SK-N-SH treated with all-trans-retinoic acid at 6 μM for 48 hours (cell line): Measurements from ENCODE around the gene BRF1.

Source experiments
- ATAC-seq: fragments of 200-7000 bp; cut with Tn5 transposase; 3 replicates; pipeline ENCODE4 v1.9.1; 2020; ENCODE audit warnings: mild to moderate bottlenecking, moderate library complexity
- BACH2 ChIP-seq: fragments of 250-450 bp; sonication (Bioruptor Pico); IDR thresholded peaks from 2 replicates; pipeline ENCODE4 v1.9.0; 2021; ENCODE audit warnings: mild to moderate bottlenecking, borderline replicate concordance
- CSDC2 ChIP-seq: fragments of 250-450 bp; sonication (Bioruptor Pico); IDR thresholded peaks from 2 replicates; pipeline ENCODE4 v1.5.0; 2020; ENCODE audit warnings: mild to moderate bottlenecking, moderate library complexity
- ESRRG ChIP-seq: fragments of 250-450 bp; sonication (Bioruptor Pico); IDR thresholded peaks from 2 replicates; pipeline ENCODE4 v1.6.1; 2021; ENCODE audit warnings: mild to moderate bottlenecking
- GLIS3 ChIP-seq: fragments of 250-450 bp; sonication (Bioruptor Pico); IDR thresholded peaks from 2 replicates; pipeline ENCODE4 v1.5.0; 2020; ENCODE audit warnings: mild to moderate bottlenecking, moderate library complexity
- ISL1 ChIP-seq: fragments of 250-450 bp; sonication (Bioruptor Pico); IDR thresholded peaks from 2 replicates; pipeline ENCODE4 v2.1.2; 2022; ENCODE audit warnings: mild to moderate bottlenecking, moderate library complexity
- OSR1 ChIP-seq: fragments of 250-450 bp; sonication (Bioruptor Pico); IDR thresholded peaks from 2 replicates; pipeline ENCODE4 v1.8.0; 2022; ENCODE audit warnings: moderate library complexity, mild to moderate bottlenecking, inconsistent platforms
- PPARA ChIP-seq: fragments of 250-450 bp; sonication (Bioruptor Pico); IDR thresholded peaks from 2 replicates; pipeline ENCODE4 v1.5.0; 2020; ENCODE audit warnings: mild to moderate bottlenecking, borderline replicate concordance
- RARB ChIP-seq: fragments of 250-450 bp; sonication (Bioruptor Pico); IDR thresholded peaks from 2 replicates; pipeline ENCODE4 v1.8.0; 2021; ENCODE audit warnings: mild to moderate bottlenecking, moderate library complexity
- SNAI2 ChIP-seq: fragments of 250-450 bp; sonication (Bioruptor Pico); IDR thresholded peaks from 2 replicates; pipeline ENCODE4 v1.5.0; 2020; ENCODE audit warnings: mild to moderate bottlenecking, moderate library complexity
- TCF4 ChIP-seq: fragments of 250-450 bp; sonication (Bioruptor Pico); IDR thresholded peaks from 2 replicates; pipeline ENCODE4 v1.8.0; 2021; ENCODE audit warnings: mild to moderate bottlenecking, moderate library complexity, borderline replicate concordance
- TOX ChIP-seq: fragments of 250-450 bp; sonication (Bioruptor Pico); IDR thresholded peaks from 2 replicates; pipeline ENCODE4 v1.8.0; 2021; ENCODE audit warnings: mild to moderate bottlenecking, moderate library complexity, borderline replicate concordance
- ZC3H10 ChIP-seq: fragments of 250-450 bp; sonication (Bioruptor Pico); IDR thresholded peaks from 2 replicates; pipeline ENCODE4 v1.5.1; 2021; ENCODE audit warnings: mild to moderate bottlenecking, moderate library complexity
- ZFP30 ChIP-seq: fragments of 450-650 bp; formaldehyde crosslinking; IDR thresholded peaks from 2 replicates; pipeline ENCODE4 v1.5.0; 2022; ENCODE audit warnings: mild to moderate bottlenecking, moderate library complexity
- ZNF565 ChIP-seq: fragments of 450-650 bp; formaldehyde crosslinking; conservative IDR thresholded peaks from 2 replicates; pipeline ENCODE4 v1.5.0; 2020; ENCODE audit warnings: low read depth, mild to moderate bottlenecking, moderate library complexity
- ZNF70 ChIP-seq: fragments of 450-650 bp; formaldehyde crosslinking; IDR thresholded peaks from 2 replicates; pipeline ENCODE4 v1.5.0; 2020; ENCODE audit warnings: mild to moderate bottlenecking, moderate library complexity
- TF ChIP-seq, protein P1 (sequence below): fragments of 250-450 bp; sonication (Bioruptor Pico); IDR thresholded peaks from 2 replicates; pipeline ENCODE4 v1.5.1; 2020; ENCODE audit warnings: low read depth, mild to moderate bottlenecking, moderate library complexity
- TF ChIP-seq, protein P2 (sequence below): fragments of 250-450 bp; sonication (Bioruptor Pico); IDR thresholded peaks from 2 replicates; pipeline ENCODE4 v1.8.0; 2021; ENCODE audit warnings: low read depth, mild to moderate bottlenecking, moderate library complexity, borderline replicate concordance
- TF ChIP-seq, protein P3 (sequence below): fragments of 250-450 bp; sonication (Bioruptor Pico); IDR thresholded peaks from 2 replicates; pipeline ENCODE4 v1.5.0; 2020; ENCODE audit warnings: mild to moderate bottlenecking, moderate library complexity
- TF ChIP-seq, protein P4 (sequence below): fragments of 250-450 bp; sonication (Bioruptor Pico); IDR thresholded peaks from 2 replicates; pipeline ENCODE4 v1.5.1; 2021; ENCODE audit warnings: mild to moderate bottlenecking, moderate library complexity
- TF ChIP-seq, protein P5 (sequence below): fragments of 250-450 bp; sonication (Bioruptor Pico); IDR thresholded peaks from 2 replicates; pipeline ENCODE4 v1.8.0; 2020; ENCODE audit warnings: mild to moderate bottlenecking, moderate library complexity, borderline replicate concordance

BRF1 gene

DNA sequence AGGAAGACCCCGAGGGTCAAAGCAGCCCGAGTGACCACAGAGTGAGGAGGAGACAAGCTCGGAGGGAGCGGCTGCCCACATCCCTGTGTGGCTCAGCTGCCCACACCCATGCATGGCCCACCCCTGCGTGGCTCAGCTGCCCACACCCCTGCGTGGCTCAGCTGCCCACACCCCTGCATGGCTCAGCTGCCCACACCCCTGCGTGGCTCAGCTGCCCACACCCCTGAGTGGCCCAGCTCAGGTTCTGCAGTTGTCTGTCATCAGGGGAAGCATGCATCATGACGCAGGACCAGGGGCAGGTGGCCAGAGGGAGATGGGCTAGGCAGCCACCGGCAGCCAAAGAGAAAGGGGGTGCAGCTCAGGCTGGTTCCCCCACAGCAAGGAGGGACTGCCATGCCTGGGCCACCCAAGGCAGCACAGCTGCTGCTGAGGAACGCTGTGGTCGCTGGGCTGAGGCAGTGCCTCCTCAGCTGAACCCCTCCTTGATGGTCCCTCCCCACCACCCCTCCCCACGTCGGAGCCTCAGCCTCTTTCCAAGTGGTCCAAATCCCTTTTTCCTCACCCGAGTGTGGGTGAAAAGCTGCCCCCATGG is 86.4 kb downstream of the BRF1 start:
- TF ChIP-seq, protein P1, sequence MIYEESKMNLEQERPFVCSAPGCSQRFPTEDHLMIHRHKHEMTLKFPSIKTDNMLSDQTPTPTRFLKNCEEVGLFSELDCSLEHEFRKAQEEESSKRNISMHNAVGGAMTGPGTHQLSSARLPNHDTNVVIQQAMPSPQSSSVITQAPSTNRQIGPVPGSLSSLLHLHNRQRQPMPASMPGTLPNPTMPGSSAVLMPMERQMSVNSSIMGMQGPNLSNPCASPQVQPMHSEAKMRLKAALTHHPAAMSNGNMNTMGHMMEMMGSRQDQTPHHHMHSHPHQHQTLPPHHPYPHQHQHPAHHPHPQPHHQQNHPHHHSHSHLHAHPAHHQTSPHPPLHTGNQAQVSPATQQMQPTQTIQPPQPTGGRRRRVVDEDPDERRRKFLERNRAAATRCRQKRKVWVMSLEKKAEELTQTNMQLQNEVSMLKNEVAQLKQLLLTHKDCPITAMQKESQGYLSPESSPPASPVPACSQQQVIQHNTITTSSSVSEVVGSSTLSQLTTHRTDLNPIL (CRISPR knock-in tag), result no peak
- TF ChIP-seq GLIS3 (CRISPR knock-in tag) (no peak), SNAI2 (CRISPR knock-in tag) (no peak), ZNF70 (no peak), ZNF565 (CRISPR knock-in tag) (no peak), OSR1 (no peak), ZFP30 (CRISPR knock-in tag) (no peak), ZC3H10 (CRISPR knock-in tag) (no peak), ISL1 (CRISPR knock-in tag) (no peak), RARB (CRISPR knock-in tag) (no peak), ESRRG (CRISPR knock-in tag) (no peak)
- TF ChIP-seq, protein P2, sequence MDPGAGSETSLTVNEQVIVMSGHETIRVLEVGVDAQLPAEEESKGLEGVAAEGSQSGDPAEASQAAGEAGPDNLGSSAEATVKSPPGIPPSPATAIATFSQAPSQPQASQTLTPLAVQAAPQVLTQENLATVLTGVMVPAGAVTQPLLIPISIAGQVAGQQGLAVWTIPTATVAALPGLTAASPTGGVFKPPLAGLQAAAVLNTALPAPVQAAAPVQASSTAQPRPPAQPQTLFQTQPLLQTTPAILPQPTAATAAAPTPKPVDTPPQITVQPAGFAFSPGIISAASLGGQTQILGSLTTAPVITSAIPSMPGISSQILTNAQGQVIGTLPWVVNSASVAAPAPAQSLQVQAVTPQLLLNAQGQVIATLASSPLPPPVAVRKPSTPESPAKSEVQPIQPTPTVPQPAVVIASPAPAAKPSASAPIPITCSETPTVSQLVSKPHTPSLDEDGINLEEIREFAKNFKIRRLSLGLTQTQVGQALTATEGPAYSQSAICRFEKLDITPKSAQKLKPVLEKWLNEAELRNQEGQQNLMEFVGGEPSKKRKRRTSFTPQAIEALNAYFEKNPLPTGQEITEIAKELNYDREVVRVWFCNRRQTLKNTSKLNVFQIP, result no peak
- TF ChIP-seq, protein P3, sequence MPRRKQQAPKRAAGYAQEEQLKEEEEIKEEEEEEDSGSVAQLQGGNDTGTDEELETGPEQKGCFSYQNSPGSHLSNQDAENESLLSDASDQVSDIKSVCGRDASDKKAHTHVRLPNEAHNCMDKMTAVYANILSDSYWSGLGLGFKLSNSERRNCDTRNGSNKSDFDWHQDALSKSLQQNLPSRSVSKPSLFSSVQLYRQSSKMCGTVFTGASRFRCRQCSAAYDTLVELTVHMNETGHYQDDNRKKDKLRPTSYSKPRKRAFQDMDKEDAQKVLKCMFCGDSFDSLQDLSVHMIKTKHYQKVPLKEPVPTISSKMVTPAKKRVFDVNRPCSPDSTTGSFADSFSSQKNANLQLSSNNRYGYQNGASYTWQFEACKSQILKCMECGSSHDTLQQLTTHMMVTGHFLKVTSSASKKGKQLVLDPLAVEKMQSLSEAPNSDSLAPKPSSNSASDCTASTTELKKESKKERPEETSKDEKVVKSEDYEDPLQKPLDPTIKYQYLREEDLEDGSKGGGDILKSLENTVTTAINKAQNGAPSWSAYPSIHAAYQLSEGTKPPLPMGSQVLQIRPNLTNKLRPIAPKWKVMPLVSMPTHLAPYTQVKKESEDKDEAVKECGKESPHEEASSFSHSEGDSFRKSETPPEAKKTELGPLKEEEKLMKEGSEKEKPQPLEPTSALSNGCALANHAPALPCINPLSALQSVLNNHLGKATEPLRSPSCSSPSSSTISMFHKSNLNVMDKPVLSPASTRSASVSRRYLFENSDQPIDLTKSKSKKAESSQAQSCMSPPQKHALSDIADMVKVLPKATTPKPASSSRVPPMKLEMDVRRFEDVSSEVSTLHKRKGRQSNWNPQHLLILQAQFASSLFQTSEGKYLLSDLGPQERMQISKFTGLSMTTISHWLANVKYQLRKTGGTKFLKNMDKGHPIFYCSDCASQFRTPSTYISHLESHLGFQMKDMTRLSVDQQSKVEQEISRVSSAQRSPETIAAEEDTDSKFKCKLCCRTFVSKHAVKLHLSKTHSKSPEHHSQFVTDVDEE (CRISPR knock-in tag), result no peak
- TF ChIP-seq, protein P4, sequence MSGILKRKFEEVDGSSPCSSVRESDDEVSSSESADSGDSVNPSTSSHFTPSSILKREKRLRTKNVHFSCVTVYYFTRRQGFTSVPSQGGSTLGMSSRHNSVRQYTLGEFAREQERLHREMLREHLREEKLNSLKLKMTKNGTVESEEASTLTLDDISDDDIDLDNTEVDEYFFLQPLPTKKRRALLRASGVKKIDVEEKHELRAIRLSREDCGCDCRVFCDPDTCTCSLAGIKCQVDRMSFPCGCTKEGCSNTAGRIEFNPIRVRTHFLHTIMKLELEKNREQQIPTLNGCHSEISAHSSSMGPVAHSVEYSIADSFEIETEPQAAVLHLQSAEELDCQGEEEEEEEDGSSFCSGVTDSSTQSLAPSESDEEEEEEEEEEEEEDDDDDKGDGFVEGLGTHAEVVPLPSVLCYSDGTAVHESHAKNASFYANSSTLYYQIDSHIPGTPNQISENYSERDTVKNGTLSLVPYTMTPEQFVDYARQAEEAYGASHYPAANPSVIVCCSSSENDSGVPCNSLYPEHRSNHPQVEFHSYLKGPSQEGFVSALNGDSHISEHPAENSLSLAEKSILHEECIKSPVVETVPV (CRISPR knock-in tag), result no peak
- ATAC-seq, result no peak

DNA sequence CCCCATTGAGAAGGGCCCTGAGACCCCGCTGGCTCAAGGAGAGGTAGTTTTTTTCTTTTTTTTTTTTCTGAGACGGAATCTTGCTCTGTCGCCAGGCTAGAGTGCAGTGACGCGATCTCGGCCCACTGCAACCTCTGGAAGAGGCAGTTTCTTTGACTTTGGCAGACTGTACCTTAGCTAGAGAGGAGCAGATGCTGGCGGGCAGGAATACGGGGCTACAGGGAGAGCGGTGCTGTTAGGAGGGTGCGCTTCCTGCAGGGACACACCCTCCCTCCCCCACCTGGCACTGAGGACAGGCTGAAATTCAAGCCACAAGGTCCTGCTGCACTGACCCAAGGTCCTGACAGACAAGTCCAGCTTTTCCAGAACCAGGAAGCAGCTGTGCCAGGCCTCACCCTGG is 87.4 kb downstream of the BRF1 start:
- TF ChIP-seq BACH2 (CRISPR knock-in tag) (no peak), PPARA (CRISPR knock-in tag) (no peak), CSDC2 (CRISPR knock-in tag) (no peak), ZNF565 (CRISPR knock-in tag) (no peak), ZFP30 (CRISPR knock-in tag) (no peak), TOX (CRISPR knock-in tag) (no peak), OSR1 (no peak), GLIS3 (CRISPR knock-in tag) (no peak), TCF4 (CRISPR knock-in tag) (no peak), ESRRG (CRISPR knock-in tag) (no peak), ZC3H10 (CRISPR knock-in tag) (no peak), RARB (CRISPR knock-in tag) (no peak), ISL1 (CRISPR knock-in tag) (no peak)
- TF ChIP-seq, protein P5, sequence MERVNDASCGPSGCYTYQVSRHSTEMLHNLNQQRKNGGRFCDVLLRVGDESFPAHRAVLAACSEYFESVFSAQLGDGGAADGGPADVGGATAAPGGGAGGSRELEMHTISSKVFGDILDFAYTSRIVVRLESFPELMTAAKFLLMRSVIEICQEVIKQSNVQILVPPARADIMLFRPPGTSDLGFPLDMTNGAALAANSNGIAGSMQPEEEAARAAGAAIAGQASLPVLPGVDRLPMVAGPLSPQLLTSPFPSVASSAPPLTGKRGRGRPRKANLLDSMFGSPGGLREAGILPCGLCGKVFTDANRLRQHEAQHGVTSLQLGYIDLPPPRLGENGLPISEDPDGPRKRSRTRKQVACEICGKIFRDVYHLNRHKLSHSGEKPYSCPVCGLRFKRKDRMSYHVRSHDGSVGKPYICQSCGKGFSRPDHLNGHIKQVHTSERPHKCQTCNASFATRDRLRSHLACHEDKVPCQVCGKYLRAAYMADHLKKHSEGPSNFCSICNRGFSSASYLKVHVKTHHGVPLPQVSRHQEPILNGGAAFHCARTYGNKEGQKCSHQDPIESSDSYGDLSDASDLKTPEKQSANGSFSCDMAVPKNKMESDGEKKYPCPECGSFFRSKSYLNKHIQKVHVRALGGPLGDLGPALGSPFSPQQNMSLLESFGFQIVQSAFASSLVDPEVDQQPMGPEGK, result no peak
- TF ChIP-seq, protein P1 (CRISPR knock-in tag), result no peak
- TF ChIP-seq, protein P3 (CRISPR knock-in tag), result no peak
- TF ChIP-seq, protein P2, result no peak
- TF ChIP-seq, all 23 proteins: peak for 0

More for the DNA sequence above, 87.4 kb downstream of the BRF1 start:
- no peak for ATAC-seq
